ENCODE measurements around the gene COG2. TPM values are rescaled to one million over a fixed set of nuclear protein-coding genes. Genes with fewer than 3 reads are reported as not detected.

Gene COG2
- total and polyA plus RNA-seq, 2 of the 13 experiments (the other 11 are each of a cell fraction or from before 2014, with no cell fraction given) = 16.8 to 36.3 TPM

DNA sequence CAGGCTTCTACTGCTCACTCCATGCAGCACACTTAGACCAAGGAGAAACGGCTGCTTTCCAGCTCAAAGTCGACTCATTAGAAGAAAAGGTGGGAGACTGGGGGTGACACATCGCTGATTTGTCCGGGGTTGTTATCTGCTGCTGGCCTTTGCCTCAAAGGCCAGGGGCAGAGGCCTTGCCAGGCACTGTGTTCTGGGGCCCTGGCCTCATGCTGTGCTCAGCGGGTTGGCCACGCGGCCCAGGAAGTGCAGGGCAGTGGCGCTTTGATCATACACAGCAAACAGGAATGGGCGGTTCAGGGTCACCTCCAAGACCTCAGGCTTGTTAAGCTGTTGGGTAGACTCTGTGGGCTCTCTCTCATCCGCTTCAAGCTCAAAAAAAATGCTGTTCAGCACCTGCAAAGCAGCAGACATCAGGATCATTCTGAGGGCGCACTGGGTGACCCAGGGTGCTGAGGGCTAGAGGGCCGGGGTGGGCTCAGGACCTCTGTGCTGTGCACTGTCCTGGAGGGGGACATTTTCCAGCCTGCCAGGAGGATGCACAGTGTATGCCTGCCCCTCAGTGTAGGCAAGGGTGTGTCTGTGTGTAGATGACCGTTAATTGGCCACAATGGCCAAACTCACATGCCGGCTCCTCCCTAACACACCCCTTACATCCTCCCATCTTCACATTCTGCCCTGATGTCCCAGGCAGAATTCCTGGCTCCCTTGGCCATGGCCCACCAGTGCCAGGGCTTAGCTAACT lies 60.8 kb downstream of the COG2 start (continued):
- TF ChIP-seq RFX1 (IDR thresholded peaks at IDR 0.05) (no peak), AGO1 (IDR thresholded peaks at IDR 0.05; ENCODE audit: low read depth, low read length, poor library complexity, severe bottlenecking) (no peak), MZF1 (CRISPR knock-in tag; IDR thresholded peaks at IDR 0.05; ENCODE audit: borderline replicate concordance) (no peak), MATR3 (CRISPR knock-in tag; IDR thresholded peaks at IDR 0.05) (no peak), RXRB (CRISPR knock-in tag; IDR thresholded peaks at IDR 0.05; ENCODE audit: borderline replicate concordance) (peak; percentile 95), KAT8 (CRISPR knock-in tag; IDR thresholded peaks at IDR 0.05) (peak; percentile 80), ZFP82 (CRISPR knock-in tag; IDR thresholded peaks at IDR 0.05; ENCODE audit: borderline replicate concordance) (0 out of 2 replicates have a peak, but pooled peaks have one; percentile 16), KAT2B (IDR thresholded peaks at IDR 0.05; ENCODE audit: borderline replicate concordance, low read depth, low read length) (no peak), REPIN1 (CRISPR knock-in tag; IDR thresholded peaks at IDR 0.05; ENCODE audit: borderline replicate concordance, low read depth) (peak; percentile 88), ZNF430 (CRISPR knock-in tag; IDR thresholded peaks at IDR 0.05) (peak; percentile 68; the same call in 1 of the 2 replicates), YEATS4 (CRISPR knock-in tag; IDR thresholded peaks at IDR 0.05; ENCODE audit: borderline replicate concordance) (peak; percentile 89), ZNF724P (CRISPR knock-in tag; IDR thresholded peaks at IDR 0.05; ENCODE audit: borderline replicate concordance) (peak; percentile 94), ZFP36L2 (CRISPR knock-in tag; IDR thresholded peaks at IDR 0.05) (no peak), DR1 (CRISPR knock-in tag; IDR thresholded peaks at IDR 0.05) (peak; percentile 68; the same call in 1 of the 2 replicates), ZKSCAN8 (CRISPR knock-in tag; IDR thresholded peaks at IDR 0.05; ENCODE audit: borderline replicate concordance) (peak; percentile 90)
- TF ChIP-seq, protein P1, sequence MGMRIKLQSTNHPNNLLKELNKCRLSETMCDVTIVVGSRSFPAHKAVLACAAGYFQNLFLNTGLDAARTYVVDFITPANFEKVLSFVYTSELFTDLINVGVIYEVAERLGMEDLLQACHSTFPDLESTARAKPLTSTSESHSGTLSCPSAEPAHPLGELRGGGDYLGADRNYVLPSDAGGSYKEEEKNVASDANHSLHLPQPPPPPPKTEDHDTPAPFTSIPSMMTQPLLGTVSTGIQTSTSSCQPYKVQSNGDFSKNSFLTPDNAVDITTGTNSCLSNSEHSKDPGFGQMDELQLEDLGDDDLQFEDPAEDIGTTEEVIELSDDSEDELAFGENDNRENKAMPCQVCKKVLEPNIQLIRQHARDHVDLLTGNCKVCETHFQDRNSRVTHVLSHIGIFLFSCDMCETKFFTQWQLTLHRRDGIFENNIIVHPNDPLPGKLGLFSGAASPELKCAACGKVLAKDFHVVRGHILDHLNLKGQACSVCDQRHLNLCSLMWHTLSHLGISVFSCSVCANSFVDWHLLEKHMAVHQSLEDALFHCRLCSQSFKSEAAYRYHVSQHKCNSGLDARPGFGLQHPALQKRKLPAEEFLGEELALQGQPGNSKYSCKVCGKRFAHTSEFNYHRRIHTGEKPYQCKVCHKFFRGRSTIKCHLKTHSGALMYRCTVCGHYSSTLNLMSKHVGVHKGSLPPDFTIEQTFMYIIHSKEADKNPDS (CRISPR knock-in tag; IDR thresholded peaks at IDR 0.05) = no peak
- TF ChIP-seq, protein P2, sequence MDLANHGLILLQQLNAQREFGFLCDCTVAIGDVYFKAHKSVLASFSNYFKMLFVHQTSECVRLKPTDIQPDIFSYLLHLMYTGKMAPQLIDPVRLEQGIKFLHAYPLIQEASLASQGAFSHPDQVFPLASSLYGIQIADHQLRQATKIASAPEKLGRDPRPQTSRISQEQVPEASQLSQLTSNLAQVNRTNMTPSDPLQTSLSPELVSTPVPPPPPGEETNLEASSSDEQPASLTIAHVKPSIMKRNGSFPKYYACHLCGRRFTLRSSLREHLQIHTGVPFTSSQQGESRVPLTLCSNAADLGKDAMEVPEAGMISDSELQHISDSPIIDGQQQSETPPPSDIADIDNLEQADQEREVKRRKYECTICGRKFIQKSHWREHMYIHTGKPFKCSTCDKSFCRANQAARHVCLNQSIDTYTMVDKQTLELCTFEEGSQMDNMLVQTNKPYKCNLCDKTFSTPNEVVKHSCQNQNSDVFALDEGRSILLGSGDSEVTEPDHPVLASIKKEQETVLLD (CRISPR knock-in tag; IDR thresholded peaks at IDR 0.05; ENCODE audit: low read depth) = peak; percentile 42; the same call in 1 of the 2 replicates
- TF ChIP-seq, protein P3, sequence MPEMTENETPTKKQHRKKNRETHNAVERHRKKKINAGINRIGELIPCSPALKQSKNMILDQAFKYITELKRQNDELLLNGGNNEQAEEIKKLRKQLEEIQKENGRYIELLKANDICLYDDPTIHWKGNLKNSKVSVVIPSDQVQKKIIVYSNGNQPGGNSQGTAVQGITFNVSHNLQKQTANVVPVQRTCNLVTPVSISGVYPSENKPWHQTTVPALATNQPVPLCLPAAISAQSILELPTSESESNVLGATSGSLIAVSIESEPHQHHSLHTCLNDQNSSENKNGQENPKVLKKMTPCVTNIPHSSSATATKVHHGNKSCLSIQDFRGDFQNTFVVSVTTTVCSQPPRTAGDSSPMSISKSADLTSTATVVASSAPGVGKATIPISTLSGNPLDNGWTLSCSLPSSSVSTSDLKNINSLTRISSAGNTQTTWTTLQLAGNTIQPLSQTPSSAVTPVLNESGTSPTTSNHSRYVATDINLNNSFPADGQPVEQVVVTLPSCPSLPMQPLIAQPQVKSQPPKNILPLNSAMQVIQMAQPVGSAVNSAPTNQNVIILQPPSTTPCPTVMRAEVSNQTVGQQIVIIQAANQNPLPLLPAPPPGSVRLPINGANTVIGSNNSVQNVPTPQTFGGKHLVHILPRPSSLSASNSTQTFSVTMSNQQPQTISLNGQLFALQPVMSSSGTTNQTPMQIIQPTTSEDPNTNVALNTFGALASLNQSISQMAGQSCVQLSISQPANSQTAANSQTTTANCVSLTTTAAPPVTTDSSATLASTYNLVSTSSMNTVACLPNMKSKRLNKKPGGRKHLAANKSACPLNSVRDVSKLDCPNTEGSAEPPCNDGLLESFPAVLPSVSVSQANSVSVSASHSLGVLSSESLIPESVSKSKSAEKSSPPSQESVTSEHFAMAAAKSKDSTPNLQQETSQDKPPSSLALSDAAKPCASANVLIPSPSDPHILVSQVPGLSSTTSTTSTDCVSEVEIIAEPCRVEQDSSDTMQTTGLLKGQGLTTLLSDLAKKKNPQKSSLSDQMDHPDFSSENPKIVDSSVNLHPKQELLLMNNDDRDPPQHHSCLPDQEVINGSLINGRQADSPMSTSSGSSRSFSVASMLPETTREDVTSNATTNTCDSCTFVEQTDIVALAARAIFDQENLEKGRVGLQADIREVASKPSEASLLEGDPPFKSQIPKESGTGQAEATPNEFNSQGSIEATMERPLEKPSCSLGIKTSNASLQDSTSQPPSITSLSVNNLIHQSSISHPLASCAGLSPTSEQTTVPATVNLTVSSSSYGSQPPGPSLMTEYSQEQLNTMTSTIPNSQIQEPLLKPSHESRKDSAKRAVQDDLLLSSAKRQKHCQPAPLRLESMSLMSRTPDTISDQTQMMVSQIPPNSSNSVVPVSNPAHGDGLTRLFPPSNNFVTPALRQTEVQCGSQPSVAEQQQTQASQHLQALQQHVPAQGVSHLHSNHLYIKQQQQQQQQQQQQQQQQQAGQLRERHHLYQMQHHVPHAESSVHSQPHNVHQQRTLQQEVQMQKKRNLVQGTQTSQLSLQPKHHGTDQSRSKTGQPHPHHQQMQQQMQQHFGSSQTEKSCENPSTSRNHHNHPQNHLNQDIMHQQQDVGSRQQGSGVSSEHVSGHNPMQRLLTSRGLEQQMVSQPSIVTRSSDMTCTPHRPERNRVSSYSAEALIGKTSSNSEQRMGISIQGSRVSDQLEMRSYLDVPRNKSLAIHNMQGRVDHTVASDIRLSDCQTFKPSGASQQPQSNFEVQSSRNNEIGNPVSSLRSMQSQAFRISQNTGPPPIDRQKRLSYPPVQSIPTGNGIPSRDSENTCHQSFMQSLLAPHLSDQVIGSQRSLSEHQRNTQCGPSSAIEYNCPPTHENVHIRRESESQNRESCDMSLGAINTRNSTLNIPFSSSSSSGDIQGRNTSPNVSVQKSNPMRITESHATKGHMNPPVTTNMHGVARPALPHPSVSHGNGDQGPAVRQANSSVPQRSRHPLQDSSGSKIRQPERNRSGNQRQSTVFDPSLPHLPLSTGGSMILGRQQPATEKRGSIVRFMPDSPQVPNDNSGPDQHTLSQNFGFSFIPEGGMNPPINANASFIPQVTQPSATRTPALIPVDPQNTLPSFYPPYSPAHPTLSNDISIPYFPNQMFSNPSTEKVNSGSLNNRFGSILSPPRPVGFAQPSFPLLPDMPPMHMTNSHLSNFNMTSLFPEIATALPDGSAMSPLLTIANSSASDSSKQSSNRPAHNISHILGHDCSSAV (CRISPR knock-in tag; IDR thresholded peaks at IDR 0.05; ENCODE audit: borderline replicate concordance) = no peak
